ENCODE measurements around the gene CRB2. TPM values are rescaled to one million over a fixed set of nuclear protein-coding genes. Genes with fewer than 3 reads are reported as not detected.

The CRB2 gene
- total RNA-seq, 2 experiments from 2014 or later = not detected

GRCh38 chr9:123417289-123418051 is 61.5 kb downstream of the CRB2 start:
- H3K27ac Mint-ChIP-seq = no peak overlapping the region
- ChIA-PET CTCF (no interaction called here), POLR2A (no interaction called here)
- ATAC-seq = no peak
- no peak overlapping the region for H3K4me3 Mint-ChIP-seq
- H3K27me3 Mint-ChIP-seq (ENCODE audit: low read depth) = no peaks in the 10 kb centered on the region
- peaks cover 1% of the 10 kb centered on the region for H3K36me3 Mint-ChIP-seq (ENCODE audit: low read depth)
- H3K9me3 Mint-ChIP-seq (ENCODE audit: insufficient read depth) = no peaks in the 10 kb centered on the region
- no peak for DNase-seq
- no peaks in the 10 kb centered on the region for H3K4me1 Mint-ChIP-seq (ENCODE audit: low read depth)

DNA sequence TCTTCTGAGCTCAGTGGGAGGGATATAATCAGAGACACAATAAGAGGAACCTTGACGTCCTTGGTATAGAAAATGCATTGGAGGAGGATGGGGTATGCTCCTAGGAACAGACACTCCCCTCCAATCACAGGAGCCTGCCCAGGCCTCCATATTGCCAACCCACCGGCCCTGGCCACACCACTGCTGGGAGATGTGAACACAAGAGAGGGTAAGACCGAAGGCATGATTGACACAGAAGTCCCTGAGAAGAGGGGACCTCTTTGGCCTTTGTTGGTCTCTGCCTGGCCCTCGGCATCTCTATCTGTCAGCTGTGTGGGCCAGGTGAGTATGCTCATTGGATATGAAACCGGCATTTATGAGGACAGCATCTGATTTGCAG is 62.0 kb downstream of the CRB2 start:
- no peak for ATAC-seq
- Mint-ChIP-seq H3K4me3 (no peak overlapping the region), H3K27ac (peak overlapping the region; percentile 39), H3K9me3 (ENCODE audit: insufficient read depth) (no peaks in the 10 kb centered on the region), H3K27me3 (ENCODE audit: low read depth) (no peaks in the 10 kb centered on the region), H3K36me3 (ENCODE audit: low read depth) (peaks cover 1% of the 10 kb centered on the region), H3K4me1 (ENCODE audit: low read depth) (no peaks in the 10 kb centered on the region)
- ChIA-PET POLR2A (no interaction called here), CTCF (no interaction called here)
- no peak for DNase-seq

DNA sequence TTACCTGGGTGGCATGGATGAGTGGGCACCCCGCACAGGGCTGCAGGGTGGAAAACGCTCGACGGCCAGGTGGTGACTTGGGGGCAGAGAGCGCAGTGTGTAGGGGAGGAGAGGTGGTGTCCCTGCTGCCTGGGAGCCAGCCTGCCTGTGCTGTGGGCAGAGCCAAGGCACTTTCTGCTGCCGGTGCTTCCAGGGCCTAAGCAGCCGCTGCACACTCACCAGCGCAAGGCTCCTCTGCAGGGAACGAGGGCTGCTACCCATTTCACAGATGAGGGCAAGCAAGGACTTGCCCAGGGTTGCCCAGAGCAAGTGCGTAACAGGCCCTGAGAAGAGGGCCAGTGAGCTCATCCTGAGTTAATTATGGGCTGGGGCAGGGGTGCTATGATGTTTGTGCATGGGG is 62.5 kb downstream of the CRB2 start:
- Mint-ChIP-seq H3K36me3 (ENCODE audit: low read depth) (peaks cover 1% of the 10 kb centered on the region), H3K4me3 (no peak overlapping the region), H3K9me3 (ENCODE audit: insufficient read depth) (no peaks in the 10 kb centered on the region), H3K4me1 (ENCODE audit: low read depth) (no peaks in the 10 kb centered on the region), H3K27ac (no peak overlapping the region), H3K27me3 (ENCODE audit: low read depth) (no peaks in the 10 kb centered on the region)
- ChIA-PET CTCF (no interaction called here), POLR2A (no interaction called here)
- no peak for ATAC-seq
- no peak for DNase-seq

GRCh38 chr9:123419091-123419490 is 63.1 kb downstream of the CRB2 start:
- CTCF ChIA-PET = no interaction called here
- POLR2A ChIA-PET = no interaction called here
- H3K27me3 Mint-ChIP-seq (ENCODE audit: low read depth) = no peaks in the 10 kb centered on the region
- no peaks in the 10 kb centered on the region for H3K9me3 Mint-ChIP-seq (ENCODE audit: insufficient read depth)
- no peak overlapping the region for H3K4me3 Mint-ChIP-seq
- H3K4me1 Mint-ChIP-seq (ENCODE audit: low read depth) = no peaks in the 10 kb centered on the region
- DNase-seq = no peak
- H3K36me3 Mint-ChIP-seq (ENCODE audit: low read depth) = peaks cover 1% of the 10 kb centered on the region
- no peak for ATAC-seq
- no peak overlapping the region for H3K27ac Mint-ChIP-seq

DNA sequence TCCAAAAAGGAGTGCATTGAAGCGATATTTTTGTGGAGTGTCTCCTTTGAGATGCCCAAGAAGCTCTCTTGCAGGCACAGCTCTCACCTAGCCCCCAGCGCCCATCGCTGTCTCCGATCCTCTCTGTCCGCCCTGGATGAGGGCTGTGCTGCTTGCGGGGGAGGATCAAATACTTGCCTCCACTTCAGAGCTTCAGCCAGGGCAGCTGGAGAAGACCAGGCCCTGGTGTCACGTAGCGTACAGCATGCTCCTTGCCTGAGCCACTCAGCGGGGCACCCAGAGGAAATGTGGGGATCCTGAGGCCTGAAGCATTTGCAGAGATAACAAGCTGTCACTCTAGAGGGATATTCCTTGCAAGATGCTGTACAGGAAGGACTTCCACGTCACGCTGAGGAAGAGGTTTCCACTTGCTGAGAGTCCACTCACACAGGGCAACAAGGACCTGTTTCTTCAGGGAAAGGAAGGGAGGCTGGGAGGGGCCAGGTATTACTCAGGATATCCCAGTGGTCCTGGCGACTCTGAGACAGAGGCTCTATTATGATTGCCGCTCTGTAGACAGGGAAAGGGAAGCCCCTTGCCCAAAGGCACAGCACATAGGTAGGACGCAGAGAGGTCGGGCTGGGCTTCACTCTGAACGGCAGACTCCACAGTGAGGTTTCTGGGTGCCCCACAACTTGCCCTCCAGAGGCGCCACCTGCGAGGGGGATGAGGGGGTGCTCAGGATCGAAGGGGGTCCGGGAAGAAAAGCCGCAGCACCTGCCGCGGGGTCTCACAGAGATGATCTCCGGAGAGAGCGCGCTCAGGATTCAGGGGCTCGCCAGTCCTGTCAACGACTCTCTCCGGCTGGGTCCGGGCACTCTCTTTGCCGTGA is 64.0 kb downstream of the CRB2 start:
- ChIA-PET CTCF (no interaction called here), POLR2A (no interaction called here)
- DNase-seq (no peak), ATAC-seq (no peak)
- Mint-ChIP-seq H3K27me3 (ENCODE audit: low read depth) (no peaks in the 10 kb centered on the region), H3K9me3 (ENCODE audit: insufficient read depth) (no peaks in the 10 kb centered on the region), H3K27ac (peak overlapping the region; percentile 43), H3K4me1 (ENCODE audit: low read depth) (no peaks in the 10 kb centered on the region), H3K4me3 (no peak overlapping the region), H3K36me3 (ENCODE audit: low read depth) (peaks cover 1% of the 10 kb centered on the region)

GRCh38 chr9:123420592-123421111 is 64.7 kb downstream of the CRB2 start:
- ChIA-PET CTCF (no interaction called here), POLR2A (no interaction called here)
- no peak for ATAC-seq
- no peaks in the 10 kb centered on the region for H3K9me3 Mint-ChIP-seq (ENCODE audit: insufficient read depth)
- no peak overlapping the region for H3K27ac Mint-ChIP-seq
- H3K36me3 Mint-ChIP-seq (ENCODE audit: low read depth) = peaks cover 1% of the 10 kb centered on the region
- no peaks in the 10 kb centered on the region for H3K4me1 Mint-ChIP-seq (ENCODE audit: low read depth)
- no peak for DNase-seq
- no peak overlapping the region for H3K4me3 Mint-ChIP-seq
- no peaks in the 10 kb centered on the region for H3K27me3 Mint-ChIP-seq (ENCODE audit: low read depth)

- Mint-ChIP-seq H3K36me3 (ENCODE audit: low read depth) (peaks cover 1% of the 10 kb centered on the region), H3K4me1 (ENCODE audit: low read depth) (no peaks in the 10 kb centered on the region), H3K27me3 (ENCODE audit: low read depth) (no peaks in the 10 kb centered on the region), H3K27ac (no peak overlapping the region), H3K4me3 (no peak overlapping the region), H3K9me3 (ENCODE audit: insufficient read depth) (no peaks in the 10 kb centered on the region)
- DNase-seq = no peak
- POLR2A ChIA-PET = no interaction called here
- CTCF ChIA-PET = no interaction called here
- ATAC-seq = no peak
Measured at GRCh38 chr9:123421186-123421585, 65.2 kb downstream of the CRB2 start.

GRCh38 chr9:123421801-123422455 is 65.9 kb downstream of the CRB2 start:
- Mint-ChIP-seq H3K36me3 (ENCODE audit: low read depth) (no peaks in the 10 kb centered on the region), H3K27me3 (ENCODE audit: low read depth) (no peaks in the 10 kb centered on the region), H3K4me3 (no peak overlapping the region), H3K9me3 (ENCODE audit: insufficient read depth) (no peaks in the 10 kb centered on the region), H3K4me1 (ENCODE audit: low read depth) (no peaks in the 10 kb centered on the region), H3K27ac (no peak overlapping the region)
- no peak for DNase-seq
- CTCF ChIA-PET = no interaction called here
- ATAC-seq = no peak
- POLR2A ChIA-PET = no interaction called here

- no peak for ATAC-seq
- POLR2A ChIA-PET = no interaction called here
Measured at GRCh38 chr9:123422635-123423310, 66.8 kb downstream of the CRB2 start.

GRCh38 chr9:123423311-123423640 is 67.3 kb downstream of the CRB2 start:
- CTCF ChIA-PET = no interaction called here
- H3K9me3 Mint-ChIP-seq (ENCODE audit: insufficient read depth) = no peaks in the 10 kb centered on the region
- no peaks in the 10 kb centered on the region for H3K36me3 Mint-ChIP-seq (ENCODE audit: low read depth)
- no peak overlapping the region for H3K27ac Mint-ChIP-seq
- no peak for DNase-seq
- ATAC-seq = no peak
- H3K4me3 Mint-ChIP-seq = no peak overlapping the region
- H3K27me3 Mint-ChIP-seq (ENCODE audit: low read depth) = no peaks in the 10 kb centered on the region
- no peaks in the 10 kb centered on the region for H3K4me1 Mint-ChIP-seq (ENCODE audit: low read depth)
- POLR2A ChIA-PET = no interaction called here

More at GRCh38 chr9:123422635-123423310, 66.8 kb downstream of the CRB2 start:
- H3K27ac Mint-ChIP-seq = no peak overlapping the region
- no peak for DNase-seq
- H3K36me3 Mint-ChIP-seq (ENCODE audit: low read depth) = no peaks in the 10 kb centered on the region
- no peaks in the 10 kb centered on the region for H3K4me1 Mint-ChIP-seq (ENCODE audit: low read depth)
- CTCF ChIA-PET = no interaction called here
- H3K27me3 Mint-ChIP-seq (ENCODE audit: low read depth) = no peaks in the 10 kb centered on the region
- no peak overlapping the region for H3K4me3 Mint-ChIP-seq
- H3K9me3 Mint-ChIP-seq (ENCODE audit: insufficient read depth) = no peaks in the 10 kb centered on the region

GRCh38 chr9:123424131-123424530 is 68.1 kb downstream of the CRB2 start:
- CTCF ChIA-PET = no interaction called here
- no peaks in the 10 kb centered on the region for H3K4me1 Mint-ChIP-seq (ENCODE audit: low read depth)
- POLR2A ChIA-PET = interaction anchor here (0.9 kb wide), 1 partner anchor 12 kb away, joined by 4 read pairs; no protein-coding TSS in a partner anchor
- H3K4me3 Mint-ChIP-seq = no peak overlapping the region
- DNase-seq (no peak), ATAC-seq (no peak)
- H3K27me3 Mint-ChIP-seq (ENCODE audit: low read depth) = no peaks in the 10 kb centered on the region
- no peaks in the 10 kb centered on the region for H3K36me3 Mint-ChIP-seq (ENCODE audit: low read depth)
- no peak overlapping the region for H3K27ac Mint-ChIP-seq
- H3K9me3 Mint-ChIP-seq (ENCODE audit: insufficient read depth) = no peaks in the 10 kb centered on the region

All from activated CD8-positive, alpha-beta T cell treated with anti-CD3 and anti-CD28 coated beads, Interleukin-2, amount 10 ng/mL, durations not matched to agents 7 days and 5 days (primary cell).